Suppressor macrophage treated with lipopolysaccharide for 4 hours (primary cell): Measurements from ENCODE around the gene PPM1F.
A peak's percentile ranks its signal among the peaks of the same experiment; 100 is the strongest.
"Not testable (repeated sequence)": the region's sequence is repeated elsewhere in the genome, so short reads cannot be mapped to it uniquely, and the experiment has no call there.

Source experiments
- DNase-seq: peaks from one replicate; pipeline ENCODE4 v3.0.0-alpha.2; 2020

PPM1F gene

GRCh38 chr22:21883930-21884329 lies 68.7 kb downstream of the PPM1F start:
- DNase-seq: not testable (repeated sequence)

GRCh38 chr22:21882754-21883333 lies 69.8 kb downstream of the PPM1F start:
- DNase-seq: not testable (repeated sequence)

- no peak for DNase-seq
Observed at GRCh38 chr22:21881841-21882753, 70.6 kb downstream of the PPM1F start.

GRCh38 chr22:21876486-21877176 lies 76.0 kb downstream of the PPM1F start:
- peak; percentile 66 for DNase-seq

- not testable (repeated sequence) for DNase-seq
Observed at GRCh38 chr22:21874953-21875352, 77.7 kb downstream of the PPM1F start.

GRCh38 chr22:21873619-21874018 lies 79.0 kb downstream of the PPM1F start:
- no peak for DNase-seq

GRCh38 chr22:21872741-21873140 lies 79.9 kb downstream of the PPM1F start:
- not testable (repeated sequence) for DNase-seq
